Measurements from ENCODE around the gene CDC37.
"Not testable (repeated sequence)": the region's sequence is repeated elsewhere in the genome, so short reads cannot be mapped to it uniquely, and the experiment has no call there.

The CDC37 gene

DNA sequence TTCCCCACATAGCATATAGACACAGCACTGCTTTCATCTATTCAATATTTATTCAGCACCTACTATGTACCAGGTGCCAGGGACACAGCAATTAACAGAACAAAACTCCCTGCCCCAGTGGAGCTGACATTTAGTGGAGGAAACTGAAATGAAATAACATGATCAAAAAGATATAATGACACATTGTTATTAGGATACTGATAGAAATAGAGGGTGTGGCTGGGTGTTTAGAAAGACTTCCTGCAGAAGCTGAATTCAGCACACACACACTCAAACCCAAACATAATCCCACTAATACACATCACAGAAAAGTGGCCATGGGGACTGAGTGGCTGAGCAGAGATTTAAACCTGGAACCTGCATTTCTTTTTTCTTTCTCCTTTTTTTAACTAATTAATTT lies 3.8 kb upstream of the CDC37 start:
- no peak for TF ChIP-seq CTCF (IDR thresholded peaks at IDR 0.05; ENCODE audit: low read depth, low read length, missing control alignments)
- in situ Hi-C loops (cut with HindIII; ENCODE audit: low sequenced_read_pairs): loop anchor here (10.0 kb wide), 1 partner anchor 122 kb away; the partner anchor contains the start of genes ICAM4 and ICAM5
- H3K4me3 ChIP-seq (ENCODE audit: low read depth, low read length): no peak overlapping the region
- no peak for DNase-seq (ENCODE audit: low read depth)

- no peak overlapping the region for H3K4me3 ChIP-seq (ENCODE audit: low read depth, low read length)
- TF ChIP-seq CTCF (IDR thresholded peaks at IDR 0.05; ENCODE audit: low read depth, low read length, missing control alignments): no peak
- in situ Hi-C loops (cut with HindIII; ENCODE audit: low sequenced_read_pairs): loop anchor here (10.0 kb wide), 1 partner anchor 121 kb away; the partner anchor contains the start of genes ICAM4 and ICAM5
- DNase-seq (ENCODE audit: low read depth): no peak
These were observed 2.8 kb upstream of the CDC37 start for GRCh38 chr19:10406191-10406590.

DNA sequence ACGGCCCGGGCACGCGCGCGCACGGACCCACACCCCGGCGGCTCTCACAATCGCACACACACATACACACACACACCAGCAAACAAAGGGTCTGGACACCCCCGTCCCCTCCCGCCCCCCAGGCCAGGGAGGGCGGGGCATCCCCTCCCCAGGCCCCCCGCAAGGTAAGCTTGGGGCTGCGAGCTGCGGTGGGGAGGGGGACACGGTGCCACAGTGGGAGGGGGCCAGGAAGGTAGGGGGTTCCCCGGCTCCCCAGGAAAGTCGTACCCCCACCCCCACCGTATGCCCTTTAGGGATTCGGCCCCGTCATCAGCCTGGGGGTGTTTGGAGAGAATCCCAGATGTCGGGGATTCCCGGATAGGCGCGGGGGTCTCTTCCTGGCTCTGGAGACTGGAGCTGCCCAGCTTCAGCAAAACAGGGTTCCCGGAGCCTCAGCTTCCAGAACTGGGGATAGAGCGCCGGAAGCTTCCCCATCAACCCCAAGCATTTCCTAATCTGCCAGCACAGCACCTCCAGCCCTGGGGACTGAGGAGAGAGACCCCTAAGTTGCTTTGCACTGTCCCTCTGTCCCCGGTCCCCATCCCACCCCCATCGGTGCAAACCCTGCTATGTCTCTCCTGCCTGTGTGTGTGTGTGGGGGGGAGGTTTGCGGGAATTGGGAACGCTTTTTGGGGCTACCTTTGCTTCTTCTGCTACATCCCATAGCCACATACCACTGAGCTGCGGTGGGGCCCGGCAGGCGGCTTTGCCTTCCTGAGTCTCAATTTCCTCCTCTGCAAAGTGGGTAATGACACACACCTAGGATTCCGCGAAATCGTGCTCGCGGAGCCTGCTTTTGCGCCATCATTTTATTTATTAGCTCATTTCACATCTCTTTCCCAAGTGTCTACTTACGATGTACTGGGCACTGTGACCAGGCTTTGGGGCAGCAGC lies 1.8 kb upstream of the CDC37 start:
- TF ChIP-seq CTCF (IDR thresholded peaks at IDR 0.05; ENCODE audit: low read depth, low read length, missing control alignments): no peak
- DNase-seq (ENCODE audit: low read depth): no peak
- in situ Hi-C loops (cut with HindIII; ENCODE audit: low sequenced_read_pairs): loop anchor here (10.0 kb wide), 1 partner anchor 120 kb away; the partner anchor contains the start of genes ICAM4 and ICAM5
- H3K4me3 ChIP-seq (ENCODE audit: low read depth, low read length): peak overlapping the region; percentile 100

DNA sequence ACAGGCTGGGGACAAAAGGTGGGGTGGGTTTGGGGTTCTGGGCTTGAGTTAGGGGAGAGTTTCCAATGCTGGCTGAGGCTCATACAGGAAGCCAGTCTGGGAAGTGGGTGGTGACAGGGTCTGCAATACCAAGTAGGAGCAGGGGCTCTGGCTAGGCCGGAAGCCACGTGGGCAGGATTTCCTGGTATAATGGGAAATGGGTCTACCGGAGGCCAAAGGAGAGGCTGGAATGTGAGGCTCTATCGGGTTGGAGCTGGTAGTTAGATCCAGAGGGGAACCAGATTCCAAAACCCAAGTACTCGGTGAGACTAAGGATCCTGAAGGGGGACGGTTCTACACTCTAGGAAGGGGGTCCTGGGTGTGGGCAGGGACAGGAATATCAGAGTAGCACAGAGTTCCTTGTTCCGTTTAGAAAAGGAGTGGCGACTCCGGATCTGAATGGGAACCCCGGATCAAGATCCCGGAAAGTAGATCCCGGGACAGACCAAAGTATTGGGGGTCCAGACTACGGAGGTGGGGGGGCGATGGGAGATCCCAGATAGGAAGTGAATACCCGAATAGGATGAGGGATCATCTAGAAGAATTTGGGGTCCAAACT lies 802 bp downstream of the CDC37 start:
- in situ Hi-C loops (cut with HindIII; ENCODE audit: low sequenced_read_pairs): loop anchor here (10.0 kb wide), 1 partner anchor 118 kb away; the partner anchor contains the start of genes ICAM4 and ICAM5
- H3K4me3 ChIP-seq (ENCODE audit: low read depth, low read length): peak overlapping the region; percentile 100
- no peak for TF ChIP-seq CTCF (IDR thresholded peaks at IDR 0.05; ENCODE audit: low read depth, low read length, missing control alignments)
- no peak for DNase-seq (ENCODE audit: low read depth)

DNA sequence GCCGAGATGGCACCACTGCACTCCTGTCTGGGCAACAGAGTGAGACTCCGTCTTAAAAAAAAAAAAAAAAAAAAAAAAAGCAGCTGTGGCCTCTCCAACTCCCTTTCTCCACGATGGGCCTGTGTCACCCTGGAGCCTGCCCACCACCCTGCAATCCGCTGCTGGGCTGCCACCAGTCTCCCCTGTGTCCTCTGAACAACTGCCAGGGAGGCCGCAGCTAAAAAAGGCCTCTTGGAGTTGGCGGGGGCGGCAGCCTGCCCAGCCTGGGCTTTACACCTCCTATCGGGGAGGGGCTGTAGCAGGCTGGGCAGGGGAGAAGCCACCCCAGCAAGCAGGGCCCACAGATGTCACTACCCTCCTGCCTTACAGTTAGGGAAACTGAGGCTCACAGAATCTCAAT lies 3.5 kb downstream of the CDC37 start:
- DNase-seq (ENCODE audit: low read depth): no peak
- in situ Hi-C loops (cut with HindIII; ENCODE audit: low sequenced_read_pairs): loop anchor here (10.0 kb wide), 1 partner anchor 115 kb away; the partner anchor contains the start of genes ICAM4 and ICAM5
- no peak overlapping the region for H3K4me3 ChIP-seq (ENCODE audit: low read depth, low read length)
- no peak for TF ChIP-seq CTCF (IDR thresholded peaks at IDR 0.05; ENCODE audit: low read depth, low read length, missing control alignments)

DNA sequence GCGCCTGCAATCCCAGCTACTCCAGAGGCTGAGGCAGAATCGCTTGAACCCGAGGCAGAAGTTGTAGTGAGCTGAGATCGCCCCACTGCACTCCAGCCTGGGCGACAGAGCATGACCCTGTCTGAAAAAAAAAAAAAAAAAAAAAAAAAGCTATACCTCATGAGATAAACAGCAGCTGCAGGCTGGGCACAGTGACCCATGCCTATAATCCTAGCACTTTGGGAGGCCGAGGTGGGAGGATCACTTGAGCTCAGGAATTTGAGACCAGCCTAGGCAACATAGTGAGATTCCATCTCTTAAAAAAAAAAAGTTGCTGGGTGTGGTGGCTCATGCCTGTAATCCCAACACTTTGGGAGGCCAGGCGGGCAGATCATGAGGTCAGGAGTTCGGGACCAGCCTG lies 4.0 kb downstream of the CDC37 start:
- in situ Hi-C loops (cut with HindIII; ENCODE audit: low sequenced_read_pairs); DNase-seq (ENCODE audit: low read depth); H3K4me3 ChIP-seq (ENCODE audit: low read depth, low read length): not testable (repeated sequence)
